Endothelial cell (in vitro differentiated cells): ENCODE measurements around the gene AKIP1. TPM values are rescaled to one million over a fixed set of nuclear protein-coding genes. Genes with fewer than 3 reads are reported as not detected.

Source experiments
- DNase-seq: peaks from one replicate; pipeline ENCODE4 v3.0.0; 2021; ENCODE audit warnings: low spot score
- H3K27ac Mint-ChIP-seq: one replicate; pipeline ENCODE4 v1.8.0; 2021; ENCODE audit warnings: mixed read lengths, inconsistent platforms; ENCODE audit not compliant: unreplicated experiment
- H3K27me3 Mint-ChIP-seq: one replicate; pipeline ENCODE4 v1.8.0; 2021; ENCODE audit warnings: mild to moderate bottlenecking, moderate library complexity, mixed read lengths, inconsistent platforms; ENCODE audit not compliant: unreplicated experiment
- H3K36me3 Mint-ChIP-seq: one replicate; pipeline ENCODE4 v1.8.0; 2021; ENCODE audit warnings: mild to moderate bottlenecking, low read depth, mixed read lengths, inconsistent platforms; ENCODE audit not compliant: unreplicated experiment
- H3K4me1 Mint-ChIP-seq: one replicate; pipeline ENCODE4 v1.8.0; 2021; ENCODE audit warnings: mild to moderate bottlenecking, mixed read lengths, inconsistent platforms; ENCODE audit not compliant: unreplicated experiment
- H3K4me3 Mint-ChIP-seq: one replicate; pipeline ENCODE4 v1.8.0; 2021; ENCODE audit warnings: mild to moderate bottlenecking, mixed read lengths, inconsistent platforms; ENCODE audit not compliant: unreplicated experiment
- H3K9me3 Mint-ChIP-seq: one replicate; pipeline ENCODE4 v1.8.0; 2021; ENCODE audit warnings: mixed read lengths, inconsistent platforms; ENCODE audit not compliant: unreplicated experiment
- CTCF ChIP-seq: fragments of 200-600 bp; sonication (generic); IDR thresholded peaks from one replicate; pipeline ENCODE4 v1.5.0; 2021; ENCODE audit warnings: antibody characterized with exemption; ENCODE audit not compliant: unreplicated experiment
- total RNA-seq: library from RNA; stranded (reverse); fragmentation: NEBNext Ultra II Directional; extraction: Animal tissue kit (Norgen Biotek cat#: 25700); gene quantifications from one replicate; pipeline ENCODE4 v1.2.1, GENCODE V29; 2021; ENCODE audit not compliant: unreplicated experiment

Gene AKIP1
- total RNA-seq, 1 donor from 2014 or later, result 20.8 TPM

DNA sequence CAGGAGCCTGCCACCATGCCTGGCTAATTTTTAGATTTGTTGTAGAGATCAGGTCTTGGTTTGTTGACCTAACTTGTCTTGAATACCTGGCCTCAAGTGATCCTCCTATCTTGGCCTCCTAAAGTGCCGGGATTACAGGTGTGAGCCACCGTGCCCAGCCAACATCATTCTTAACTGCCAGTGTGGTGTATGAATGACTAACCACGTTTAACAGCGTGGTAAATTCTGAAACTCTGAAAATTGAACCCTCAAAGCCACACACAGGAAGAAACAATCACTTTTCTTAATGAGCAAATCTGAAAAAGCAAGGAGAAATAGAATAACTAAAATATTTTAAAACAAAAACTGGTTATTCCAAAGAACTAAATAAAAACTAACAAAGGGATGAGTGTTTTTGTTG, 45.9 kb downstream of the AKIP1 start:
- H3K27me3 Mint-ChIP-seq, result no peaks in the 10 kb centered on the region
- H3K27ac Mint-ChIP-seq, result no peak overlapping the region

GRCh38 chr11:8959546-8960166, 48.7 kb downstream of the AKIP1 start:
- Mint-ChIP-seq H3K9me3 (no peaks in the 10 kb centered on the region), H3K27ac (no peak overlapping the region), H3K36me3 (peaks cover 3% of the 10 kb centered on the region), H3K4me3 (no peak overlapping the region), H3K27me3 (peaks cover 3% of the 10 kb centered on the region), H3K4me1 (peaks cover 12% of the 10 kb centered on the region)
- TF ChIP-seq CTCF, result no peak
- peak; percentile 40 for DNase-seq

More for the DNA sequence above, 45.9 kb downstream of the AKIP1 start:
- Mint-ChIP-seq H3K36me3 (peaks cover 7% of the 10 kb centered on the region), H3K9me3 (no peaks in the 10 kb centered on the region), H3K4me1 (no peaks in the 10 kb centered on the region), H3K4me3 (no peak overlapping the region)
- DNase-seq, result no peak
- TF ChIP-seq CTCF, result no peak

DNA sequence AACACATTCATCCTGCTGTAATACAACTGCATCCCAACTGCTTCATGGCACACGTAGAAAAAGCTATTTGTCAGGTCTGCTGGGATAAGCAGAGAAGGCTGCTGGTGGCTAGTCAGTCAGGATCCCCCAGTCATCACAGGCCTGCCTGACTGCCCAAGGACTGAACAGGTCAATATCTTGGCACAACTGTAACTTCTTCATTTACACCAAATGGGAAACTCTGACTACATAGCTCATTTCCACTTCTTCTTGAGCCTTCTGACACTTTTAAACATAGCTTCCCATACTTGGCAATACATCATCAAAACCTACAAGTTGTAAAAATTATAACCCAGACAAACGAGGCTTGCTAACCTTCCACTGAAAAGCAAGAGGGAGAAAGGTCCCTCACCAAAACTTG, 50.4 kb downstream of the AKIP1 start:
- Mint-ChIP-seq H3K4me1 (peaks cover 16% of the 10 kb centered on the region), H3K9me3 (no peaks in the 10 kb centered on the region), H3K36me3 (no peaks in the 10 kb centered on the region), H3K27ac (no peak overlapping the region), H3K4me3 (no peak overlapping the region), H3K27me3 (peaks cover 6% of the 10 kb centered on the region)
- DNase-seq, result no peak
- TF ChIP-seq CTCF, result no peak

GRCh38 chr11:8962841-8963240, 51.9 kb downstream of the AKIP1 start:
- Mint-ChIP-seq H3K4me1 (peaks cover 16% of the 10 kb centered on the region), H3K36me3 (no peaks in the 10 kb centered on the region), H3K9me3 (no peaks in the 10 kb centered on the region), H3K27me3 (peaks cover 6% of the 10 kb centered on the region), H3K27ac (peak overlapping the region; percentile 39), H3K4me3 (peak overlapping the region; percentile 28)
- DNase-seq, result no peak
- no peak for TF ChIP-seq CTCF

- Mint-ChIP-seq H3K9me3 (no peaks in the 10 kb centered on the region), H3K36me3 (no peaks in the 10 kb centered on the region), H3K4me1 (peaks cover 16% of the 10 kb centered on the region), H3K4me3 (peak overlapping the region; percentile 97), H3K27ac (peak overlapping the region; percentile 94), H3K27me3 (peaks cover 6% of the 10 kb centered on the region)
- DNase-seq, result peak; percentile 62
- no peak for TF ChIP-seq CTCF
These were observed 52.8 kb downstream of the AKIP1 start for GRCh38 chr11:8963569-8964323.
